GM12878 (cell line): ENCODE measurements around the gene ARHGEF7. TPM values are rescaled to one million over a fixed set of nuclear protein-coding genes. Genes with fewer than 3 reads are reported as not detected.

Experiments
- ATAC-seq: fragments of 200-7000 bp; cut with Tn5 transposase; 3 replicates; pipeline ENCODE4 v1.9.1; 2020; ENCODE audit warnings: mild to moderate bottlenecking, moderate library complexity
- BruUV-seq: library from RNA; stranded (reverse); fragments of 400-500 nt; replicated peaks from 2 replicates; lab custom pipeline; 2021; lab: Mats Ljungman, UMichigan
- CTCF ChIA-PET: fragments of 300-600 bp; sonication (Branson Sonifier 250); formaldehyde crosslinking; extraction: SDS; loops from one replicate; lab custom pipeline; 2021; ENCODE audit warnings: inconsistent platforms; lab: Yijun Ruan, JAX
- POLR2A ChIA-PET: fragments of 350-600 bp; formaldehyde crosslinking; extraction: SDS; loops from one replicate; lab custom pipeline; 2021; ENCODE audit warnings: inconsistent platforms; lab: Charles Lee
- RAD21 ChIA-PET: fragments of 300-600 bp; sonication (Branson Sonifier 250); formaldehyde crosslinking; loops from one replicate; lab custom pipeline; 2023; ENCODE audit warnings: antibody characterized with exemption; ENCODE audit not compliant: unreplicated experiment; lab: Charles Lee
- SMC1A ChIA-PET: fragments of 300-600 bp; sonication (Branson Sonifier 250); formaldehyde crosslinking; loops from one replicate; lab custom pipeline; 2023; ENCODE audit not compliant: unreplicated experiment, uncharacterized antibody; lab: Charles Lee
- DNase-seq: peaks from one replicate; pipeline ENCODE4 v3.0.0-alpha.2; 2011; ENCODE audit warnings: low read depth, low spot score
- FAIRE-seq: peaks from 3 replicates; lab custom pipeline; 2011; peaks lifted over from hg19 to GRCh38; lab: Jason Lieb, UNC
- H2AFZ ChIP-seq: 2 replicates; pipeline ENCODE4 v1.6.0; 2011; ENCODE audit warnings: low read depth, low read length, control low read depth; ENCODE audit not compliant: control insufficient read depth
- H3K27ac ChIP-seq: 2 replicates; pipeline ENCODE4 v1.5.1; 2011; ENCODE audit warnings: control low read depth; ENCODE audit not compliant: control insufficient read depth, insufficient read depth
- H3K27me3 ChIP-seq, 2 experiments: replicated peaks in 1 of 2; 2 replicates each; pipeline versions ENCODE4 v1.6.0 to v1.6.1; 2011; ENCODE audit warnings: low read length in 1 of 2; ENCODE audit not compliant: control insufficient read depth in 2 of 2, insufficient read depth in 2 of 2
- H3K36me3 ChIP-seq, 2 experiments: 2 replicates each; pipeline ENCODE4 v1.5.1; 2011; ENCODE audit warnings: low read length in 1 of 2; ENCODE audit not compliant: control insufficient read depth in 2 of 2, insufficient read depth in 2 of 2
- H3K4me1 ChIP-seq: 2 replicates; pipeline ENCODE4 v1.6.1; 2011; ENCODE audit warnings: mild to moderate bottlenecking, low read length, moderate library complexity, mixed read lengths; ENCODE audit not compliant: control insufficient read depth, insufficient read depth
- H3K4me2 ChIP-seq: 2 replicates; pipeline ENCODE4 v1.6.0; 2011; ENCODE audit warnings: control low read depth; ENCODE audit not compliant: control insufficient read depth, insufficient read depth
- H3K4me3 ChIP-seq: fragments of 200-600 bp; sonication (generic); 2 replicates; pipeline ENCODE4 v1.5.1; 2016
- H3K79me2 ChIP-seq: 2 replicates; pipeline ENCODE4 v1.6.0; 2011; ENCODE audit warnings: low read length; ENCODE audit not compliant: control insufficient read depth, insufficient read depth
- H3K9ac ChIP-seq: 2 replicates; pipeline ENCODE4 v1.8.0; 2011; ENCODE audit warnings: low read length, control low read depth, mixed read lengths; ENCODE audit not compliant: control insufficient read depth, insufficient read depth
- H3K9me3 ChIP-seq: replicated peaks from 3 replicates; pipeline ENCODE4 v1.5.1; 2011; ENCODE audit warnings: mild to moderate bottlenecking, low read length; ENCODE audit not compliant: control insufficient read depth, insufficient read depth
- H4K20me1 ChIP-seq: 2 replicates; pipeline ENCODE4 v1.6.0; 2011; ENCODE audit not compliant: control insufficient read depth, insufficient read depth
- CBFB ChIP-seq: IDR thresholded peaks from 2 replicates; pipeline ENCODE4 v1.6.1; 2016; ENCODE audit warnings: antibody characterized with exemption, low read depth
- PML ChIP-seq: IDR thresholded peaks from 2 replicates; pipeline ENCODE4 v1.6.1; 2012; ENCODE audit warnings: low read length, inconsistent platforms
- SREBF2 ChIP-seq: IDR thresholded peaks from 2 replicates; pipeline ENCODE4 v1.6.1; 2012; ENCODE audit warnings: mild to moderate bottlenecking, low read length
- WGBS: methylation state at CpG from one replicate; pipeline ENCODE4 v1.1.6; 2016; ENCODE audit warnings: low lambda C conversion rate; ENCODE audit not compliant: insufficient replicate concordance, insufficient coverage; ENCODE audit errors: missing lambda C conversion rate; 5-methylcytosine and 5-hydroxymethylcytosine counted together
- in situ Hi-C: fragments of 300-500 bp; cut with MboI; formaldehyde crosslinking; loops from 9 replicates; pipeline ENCODE4 v1.14.3; 2018; ENCODE audit warnings: mixed read lengths
- intact Hi-C: fragments of 100-400 bp; cut with micrococcal nuclease; formaldehyde crosslinking; loops from one replicate; pipeline ENCODE4 v1.14.2; 2022; ENCODE audit not compliant: unreplicated experiment
- polyA plus RNA-seq, 11 experiments: library from polyadenylated mRNA; depleted of rRNA in 4 of 11; unstranded in 6 of 11; stranded (reverse) in 5 of 11; fragments of >200 nt; fragmentation: Nextera tagmentation in 4 of 11; fragmentation: Illumina TruSeq in 1 of 11; extraction: Ambion mirVana in 4 of 11; extraction: Trizol in 1 of 11; gene quantifications; 1 replicate in 1 of 11; 2 replicates in 10 of 11; pipeline versions ENCODE4 v1.2.1 to v1.2.3, GENCODE V29; 2011 to 2016; ENCODE audit warnings: inconsistent platforms in 2 of 11, missing spikeins in 2 of 11, low read depth in 1 of 11
- total RNA-seq, 4 experiments: library from RNA; depleted of rRNA in 3 of 4; stranded (reverse); fragments of >200 nt in 3 of 4; fragmentation: Illumina TruSeq in 1 of 4; extraction: Trizol in 1 of 4; gene quantifications; 2 replicates each; pipeline versions ENCODE4 v1.2.1 to v1.2.3, GENCODE V29; 2013 to 2021
- TF ChIP-seq, protein P1 (sequence below): IDR thresholded peaks from 2 replicates; pipeline ENCODE4 v1.6.1; 2012; ENCODE audit warnings: low read depth, low read length, improper control_type of control experiment
- TF ChIP-seq, protein P2 (sequence below): fragments of 450-650 bp; IDR thresholded peaks from 2 replicates; pipeline ENCODE4 v1.6.1; 2017; ENCODE audit warnings: mild to moderate bottlenecking, moderate library complexity
- TF ChIP-seq, protein P3 (sequence below): fragments of 450-650 bp; IDR thresholded peaks from 2 replicates; pipeline ENCODE4 v1.6.1; 2018; ENCODE audit warnings: borderline replicate concordance, mild to moderate bottlenecking; ENCODE audit not compliant: partially characterized antibody
- TF ChIP-seq, protein P4 (sequence below): fragments of 450-650 bp; IDR thresholded peaks from 2 replicates; pipeline ENCODE4 v1.6.1; 2017; ENCODE audit warnings: mild to moderate bottlenecking, moderate library complexity
- TF ChIP-seq, protein P5 (sequence below): IDR thresholded peaks from 2 replicates; pipeline ENCODE4 v1.6.1; 2011; ENCODE audit warnings: mild to moderate bottlenecking, low read depth, low read length, moderate library complexity; ENCODE audit not compliant: insufficient replicate concordance

Gene ARHGEF7
- total and polyA plus RNA-seq, 10 of the 15 experiments (the other 5 are each of a cell fraction or from before 2014, with no cell fraction given): 4.7 to 65.5 (median 36.6) TPM

DNA sequence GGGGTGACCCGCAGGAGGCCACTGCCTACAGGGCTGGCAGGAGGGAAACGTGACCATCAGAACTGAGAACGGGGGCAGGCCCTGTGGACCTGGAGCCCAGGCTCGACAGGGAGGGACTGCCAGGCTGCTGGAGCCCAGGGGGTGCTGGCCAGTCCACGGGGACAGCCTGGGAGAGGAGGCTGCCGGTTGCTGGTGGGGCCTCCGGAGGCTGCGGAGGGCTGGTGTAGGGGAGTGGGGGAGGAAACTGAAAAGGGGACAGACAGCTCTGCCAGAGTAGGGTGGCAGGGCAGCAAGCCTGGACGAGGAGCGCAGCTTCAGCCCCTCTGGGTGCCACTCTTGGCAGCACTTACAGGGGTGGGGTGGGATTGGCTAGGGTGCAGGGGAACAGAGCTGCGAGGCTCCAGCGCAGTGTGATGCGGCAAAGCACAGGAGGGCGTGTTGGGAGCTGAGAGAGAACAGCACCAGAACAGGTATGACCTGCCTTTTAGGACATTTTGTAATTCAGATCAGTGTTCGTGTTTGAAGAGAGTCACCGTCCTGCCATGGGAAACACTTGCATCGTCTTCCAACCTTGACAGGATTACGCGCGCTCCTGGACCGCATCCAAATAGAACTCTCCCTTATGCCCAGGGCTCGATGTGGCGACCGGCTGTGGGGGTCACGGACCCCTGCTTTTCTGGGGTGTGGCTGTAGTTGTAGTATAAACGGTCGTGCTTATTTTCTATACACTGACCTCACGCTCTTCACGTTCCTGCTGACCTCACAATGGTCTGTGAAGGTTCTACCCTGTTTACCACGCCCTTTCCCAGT lies 19.9 kb upstream of the ARHGEF7 start:
- H3K4me1 ChIP-seq: no peaks in the 10 kb centered on the region
- ATAC-seq: no peak
- no peak for FAIRE-seq
- H3K4me3 ChIP-seq: no peak overlapping the region
- no peaks in the 10 kb centered on the region for H3K36me3 ChIP-seq
- SMC1A ChIA-PET: interaction anchor here (0.7 kb wide), 1 partner anchor 129 kb away, joined by 3 read pairs; no protein-coding TSS in a partner anchor
- CTCF ChIA-PET: interaction anchor here (0.8 kb wide), 1 partner anchor 27 kb away, joined by 3 read pairs; no protein-coding TSS in a partner anchor
- DNase-seq: no peak
- no TSS peak for BruUV-seq
- no peaks in the 10 kb centered on the region for H3K79me2 ChIP-seq
- H2AFZ ChIP-seq: no peak overlapping the region
- WGBS: 47% methylated on average over 30 of the region's 30 CpGs
- H3K9ac ChIP-seq: no peak overlapping the region
- H3K27me3 ChIP-seq: no peaks in the 10 kb centered on the region; a peak in 3 of 4 replicates
- no peak overlapping the region for H3K27ac ChIP-seq
- H4K20me1 ChIP-seq: no peaks in the 10 kb centered on the region
- H3K4me2 ChIP-seq: no peak overlapping the region
- in situ Hi-C loops: loop anchor here (25.0 kb wide), 1 partner anchor 1342 kb away; no protein-coding TSS in a partner anchor
- intact Hi-C loops: no loop called here
- H3K9me3 ChIP-seq: no peaks in the 10 kb centered on the region
- RAD21 ChIA-PET: no interaction called here
- POLR2A ChIA-PET: no interaction called here
- TF ChIP-seq, protein P1, sequence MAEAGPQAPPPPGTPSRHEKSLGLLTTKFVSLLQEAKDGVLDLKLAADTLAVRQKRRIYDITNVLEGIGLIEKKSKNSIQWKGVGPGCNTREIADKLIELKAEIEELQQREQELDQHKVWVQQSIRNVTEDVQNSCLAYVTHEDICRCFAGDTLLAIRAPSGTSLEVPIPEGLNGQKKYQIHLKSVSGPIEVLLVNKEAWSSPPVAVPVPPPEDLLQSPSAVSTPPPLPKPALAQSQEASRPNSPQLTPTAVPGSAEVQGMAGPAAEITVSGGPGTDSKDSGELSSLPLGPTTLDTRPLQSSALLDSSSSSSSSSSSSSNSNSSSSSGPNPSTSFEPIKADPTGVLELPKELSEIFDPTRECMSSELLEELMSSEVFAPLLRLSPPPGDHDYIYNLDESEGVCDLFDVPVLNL: no peak
- TF ChIP-seq, protein P2, sequence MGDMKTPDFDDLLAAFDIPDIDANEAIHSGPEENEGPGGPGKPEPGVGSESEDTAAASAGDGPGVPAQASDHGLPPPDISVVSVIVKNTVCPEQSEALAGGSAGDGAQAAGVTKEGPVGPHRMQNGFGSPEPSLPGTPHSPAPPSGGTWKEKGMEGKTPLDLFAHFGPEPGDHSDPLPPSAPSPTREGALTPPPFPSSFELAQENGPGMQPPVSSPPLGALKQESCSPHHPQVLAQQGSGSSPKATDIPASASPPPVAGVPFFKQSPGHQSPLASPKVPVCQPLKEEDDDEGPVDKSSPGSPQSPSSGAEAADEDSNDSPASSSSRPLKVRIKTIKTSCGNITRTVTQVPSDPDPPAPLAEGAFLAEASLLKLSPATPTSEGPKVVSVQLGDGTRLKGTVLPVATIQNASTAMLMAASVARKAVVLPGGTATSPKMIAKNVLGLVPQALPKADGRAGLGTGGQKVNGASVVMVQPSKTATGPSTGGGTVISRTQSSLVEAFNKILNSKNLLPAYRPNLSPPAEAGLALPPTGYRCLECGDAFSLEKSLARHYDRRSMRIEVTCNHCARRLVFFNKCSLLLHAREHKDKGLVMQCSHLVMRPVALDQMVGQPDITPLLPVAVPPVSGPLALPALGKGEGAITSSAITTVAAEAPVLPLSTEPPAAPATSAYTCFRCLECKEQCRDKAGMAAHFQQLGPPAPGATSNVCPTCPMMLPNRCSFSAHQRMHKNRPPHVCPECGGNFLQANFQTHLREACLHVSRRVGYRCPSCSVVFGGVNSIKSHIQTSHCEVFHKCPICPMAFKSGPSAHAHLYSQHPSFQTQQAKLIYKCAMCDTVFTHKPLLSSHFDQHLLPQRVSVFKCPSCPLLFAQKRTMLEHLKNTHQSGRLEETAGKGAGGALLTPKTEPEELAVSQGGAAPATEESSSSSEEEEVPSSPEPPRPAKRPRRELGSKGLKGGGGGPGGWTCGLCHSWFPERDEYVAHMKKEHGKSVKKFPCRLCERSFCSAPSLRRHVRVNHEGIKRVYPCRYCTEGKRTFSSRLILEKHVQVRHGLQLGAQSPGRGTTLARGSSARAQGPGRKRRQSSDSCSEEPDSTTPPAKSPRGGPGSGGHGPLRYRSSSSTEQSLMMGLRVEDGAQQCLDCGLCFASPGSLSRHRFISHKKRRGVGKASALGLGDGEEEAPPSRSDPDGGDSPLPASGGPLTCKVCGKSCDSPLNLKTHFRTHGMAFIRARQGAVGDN: no peak
- TF ChIP-seq, protein P3, sequence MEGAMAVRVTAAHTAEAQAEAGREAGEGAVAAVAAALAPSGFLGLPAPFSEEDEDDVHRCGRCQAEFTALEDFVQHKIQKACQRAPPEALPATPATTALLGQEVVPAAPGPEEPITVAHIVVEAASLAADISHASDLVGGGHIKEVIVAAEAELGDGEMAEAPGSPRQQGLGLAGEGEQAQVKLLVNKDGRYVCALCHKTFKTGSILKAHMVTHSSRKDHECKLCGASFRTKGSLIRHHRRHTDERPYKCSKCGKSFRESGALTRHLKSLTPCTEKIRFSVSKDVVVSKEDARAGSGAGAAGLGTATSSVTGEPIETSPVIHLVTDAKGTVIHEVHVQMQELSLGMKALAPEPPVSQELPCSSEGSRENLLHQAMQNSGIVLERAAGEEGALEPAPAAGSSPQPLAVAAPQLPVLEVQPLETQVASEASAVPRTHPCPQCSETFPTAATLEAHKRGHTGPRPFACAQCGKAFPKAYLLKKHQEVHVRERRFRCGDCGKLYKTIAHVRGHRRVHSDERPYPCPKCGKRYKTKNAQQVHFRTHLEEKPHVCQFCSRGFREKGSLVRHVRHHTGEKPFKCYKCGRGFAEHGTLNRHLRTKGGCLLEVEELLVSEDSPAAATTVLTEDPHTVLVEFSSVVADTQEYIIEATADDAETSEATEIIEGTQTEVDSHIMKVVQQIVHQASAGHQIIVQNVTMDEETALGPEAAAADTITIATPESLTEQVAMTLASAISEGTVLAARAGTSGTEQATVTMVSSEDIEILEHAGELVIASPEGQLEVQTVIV: no peak
- TF ChIP-seq SREBF2 (no peak), PML (no peak), CBFB (no peak)
- TF ChIP-seq, protein P4, sequence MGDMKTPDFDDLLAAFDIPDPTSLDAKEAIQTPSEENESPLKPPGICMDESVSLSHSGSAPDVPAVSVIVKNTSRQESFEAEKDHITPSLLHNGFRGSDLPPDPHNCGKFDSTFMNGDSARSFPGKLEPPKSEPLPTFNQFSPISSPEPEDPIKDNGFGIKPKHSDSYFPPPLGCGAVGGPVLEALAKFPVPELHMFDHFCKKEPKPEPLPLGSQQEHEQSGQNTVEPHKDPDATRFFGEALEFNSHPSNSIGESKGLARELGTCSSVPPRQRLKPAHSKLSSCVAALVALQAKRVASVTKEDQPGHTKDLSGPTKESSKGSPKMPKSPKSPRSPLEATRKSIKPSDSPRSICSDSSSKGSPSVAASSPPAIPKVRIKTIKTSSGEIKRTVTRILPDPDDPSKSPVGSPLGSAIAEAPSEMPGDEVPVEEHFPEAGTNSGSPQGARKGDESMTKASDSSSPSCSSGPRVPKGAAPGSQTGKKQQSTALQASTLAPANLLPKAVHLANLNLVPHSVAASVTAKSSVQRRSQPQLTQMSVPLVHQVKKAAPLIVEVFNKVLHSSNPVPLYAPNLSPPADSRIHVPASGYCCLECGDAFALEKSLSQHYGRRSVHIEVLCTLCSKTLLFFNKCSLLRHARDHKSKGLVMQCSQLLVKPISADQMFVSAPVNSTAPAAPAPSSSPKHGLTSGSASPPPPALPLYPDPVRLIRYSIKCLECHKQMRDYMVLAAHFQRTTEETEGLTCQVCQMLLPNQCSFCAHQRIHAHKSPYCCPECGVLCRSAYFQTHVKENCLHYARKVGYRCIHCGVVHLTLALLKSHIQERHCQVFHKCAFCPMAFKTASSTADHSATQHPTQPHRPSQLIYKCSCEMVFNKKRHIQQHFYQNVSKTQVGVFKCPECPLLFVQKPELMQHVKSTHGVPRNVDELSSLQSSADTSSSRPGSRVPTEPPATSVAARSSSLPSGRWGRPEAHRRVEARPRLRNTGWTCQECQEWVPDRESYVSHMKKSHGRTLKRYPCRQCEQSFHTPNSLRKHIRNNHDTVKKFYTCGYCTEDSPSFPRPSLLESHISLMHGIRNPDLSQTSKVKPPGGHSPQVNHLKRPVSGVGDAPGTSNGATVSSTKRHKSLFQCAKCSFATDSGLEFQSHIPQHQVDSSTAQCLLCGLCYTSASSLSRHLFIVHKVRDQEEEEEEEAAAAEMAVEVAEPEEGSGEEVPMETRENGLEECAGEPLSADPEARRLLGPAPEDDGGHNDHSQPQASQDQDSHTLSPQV: no peak
- TF ChIP-seq, protein P5, sequence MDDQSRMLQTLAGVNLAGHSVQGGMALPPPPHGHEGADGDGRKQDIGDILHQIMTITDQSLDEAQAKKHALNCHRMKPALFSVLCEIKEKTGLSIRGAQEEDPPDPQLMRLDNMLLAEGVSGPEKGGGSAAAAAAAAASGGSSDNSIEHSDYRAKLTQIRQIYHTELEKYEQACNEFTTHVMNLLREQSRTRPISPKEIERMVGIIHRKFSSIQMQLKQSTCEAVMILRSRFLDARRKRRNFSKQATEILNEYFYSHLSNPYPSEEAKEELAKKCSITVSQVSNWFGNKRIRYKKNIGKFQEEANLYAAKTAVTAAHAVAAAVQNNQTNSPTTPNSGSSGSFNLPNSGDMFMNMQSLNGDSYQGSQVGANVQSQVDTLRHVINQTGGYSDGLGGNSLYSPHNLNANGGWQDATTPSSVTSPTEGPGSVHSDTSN: no peak
